OCI-LY7 (cell line): ENCODE measurements around the gene ANO10. TPM values are rescaled to one million over a fixed set of nuclear protein-coding genes. Genes with fewer than 3 reads are reported as not detected.

ENCODE experiments used
- BruUV-seq: library from RNA; stranded (reverse); fragments of 400-500 nt; replicated peaks from 2 replicates; lab custom pipeline; 2021; lab: Mats Ljungman, UMichigan
- CTCF ChIA-PET: fragments of 300-600 bp; sonication (Branson Sonifier 250); formaldehyde crosslinking; loops from one replicate; lab custom pipeline; 2022; ENCODE audit warnings: antibody characterized with exemption; ENCODE audit not compliant: unreplicated experiment; lab: Charles Lee
- POLR2A ChIA-PET: fragments of 300-600 bp; sonication (Branson Sonifier 250); formaldehyde crosslinking; loops from one replicate; lab custom pipeline; 2022; ENCODE audit warnings: antibody characterized with exemption; lab: Charles Lee
- DNase-seq: peaks from one replicate; pipeline ENCODE4 v3.0.0-alpha.2; 2015; ENCODE audit warnings: low spot score
- H2AFZ ChIP-seq: fragments of 200-600 bp; sonication (generic), shearing (Covaris generic); 2 replicates; pipeline ENCODE4 v1.6.1; 2014; ENCODE audit warnings: mild to moderate bottlenecking, antibody characterized with exemption, low read length, moderate library complexity
- H3K27ac ChIP-seq: fragments of 200-600 bp; sonication (generic); 2 replicates; pipeline ENCODE4 v1.5.1; 2014; ENCODE audit warnings: mixed run types, low read depth, mild to moderate bottlenecking, moderate library complexity, low read length, inconsistent platforms; ENCODE audit not compliant: poor library complexity, severe bottlenecking
- H3K36me3 ChIP-seq: fragments of 200-600 bp; sonication (generic); 2 replicates; pipeline ENCODE4 v1.6.1; 2014; ENCODE audit warnings: mild to moderate bottlenecking, antibody characterized with exemption, low read length, moderate library complexity, mixed read lengths; ENCODE audit not compliant: insufficient read depth
- H3K4me1 ChIP-seq: fragments of 200-600 bp; sonication (generic); 2 replicates; pipeline ENCODE4 v1.5.1; 2014; ENCODE audit warnings: mild to moderate bottlenecking, low read length; ENCODE audit not compliant: insufficient read depth, poor library complexity, severe bottlenecking
- H3K4me2 ChIP-seq: fragments of 200-600 bp; sonication (generic); 2 replicates; pipeline ENCODE4 v1.6.1; 2014; ENCODE audit warnings: mild to moderate bottlenecking, low read length
- H3K4me3 ChIP-seq: fragments of 200-600 bp; sonication (generic); 2 replicates; pipeline ENCODE4 v1.5.1; 2014; ENCODE audit warnings: mild to moderate bottlenecking, low read depth, low read length; ENCODE audit not compliant: poor library complexity, severe bottlenecking
- H3K79me2 ChIP-seq: fragments of 200-600 bp; sonication (generic); 2 replicates; pipeline ENCODE4 v1.6.1; 2016; ENCODE audit warnings: low read depth, mild to moderate bottlenecking, low read length, moderate library complexity, mixed read lengths; ENCODE audit not compliant: insufficient read depth
- H3K9me2 ChIP-seq: fragments of 200-600 bp; sonication (generic); 2 replicates; pipeline ENCODE4 v1.6.1; 2016; ENCODE audit warnings: mild to moderate bottlenecking, low read length, mixed read lengths; ENCODE audit not compliant: insufficient read depth
- H3K9me3 ChIP-seq: fragments of 200-600 bp; sonication (generic); 2 replicates; pipeline ENCODE4 v1.6.1; 2014; ENCODE audit warnings: mild to moderate bottlenecking, mixed run types, low read length, mixed read lengths
- H4K20me1 ChIP-seq: fragments of 200-600 bp; sonication (generic); 2 replicates; pipeline ENCODE4 v1.6.1; 2014; ENCODE audit warnings: mild to moderate bottlenecking, antibody characterized with exemption, low read length, moderate library complexity, mixed read lengths; ENCODE audit not compliant: insufficient read depth
- CTCF ChIP-seq: fragments of 200-600 bp; sonication (generic); conservative IDR thresholded peaks from 2 replicates; pipeline ENCODE4 v1.5.1; 2014; ENCODE audit warnings: mild to moderate bottlenecking, antibody characterized with exemption, low read length, moderate library complexity, mixed read lengths
- EZH2phosphoT487 ChIP-seq: fragments of 200-600 bp; sonication (generic); IDR thresholded peaks from 2 replicates; pipeline ENCODE4 v1.6.1; 2018; ENCODE audit warnings: low read depth, borderline replicate concordance, mild to moderate bottlenecking, mixed run types, antibody characterized with exemption, low read length, moderate library complexity, mixed read lengths
- intact Hi-C: fragments of 100-400 bp; cut with micrococcal nuclease; formaldehyde crosslinking; loops from one replicate; pipeline ENCODE4 v1.10.0; 2022; ENCODE audit not compliant: unreplicated experiment
- total RNA-seq, 2 experiments: library from RNA; depleted of rRNA in 1 of 2; stranded (reverse); fragments of >200 nt in 1 of 2; shearing (Covaris generic) in 1 of 2; gene quantifications; 2 replicates each; pipeline ENCODE4 v1.2.3, GENCODE V29; 2014 to 2022

The ANO10 gene
- total RNA-seq, 2 experiments from 2014 or later, result 2.2 to 5.8 TPM

- Histone ChIP-seq H3K4me1 (no peaks in the 10 kb centered on the region), H2AFZ (no peak overlapping the region), H3K9me3 (no peaks in the 10 kb centered on the region), H4K20me1 (no peaks in the 10 kb centered on the region), H3K9me2 (no peaks in the 10 kb centered on the region), H3K4me3 (no peak overlapping the region), H3K79me2 (no peaks in the 10 kb centered on the region), H3K36me3 (no peaks in the 10 kb centered on the region), H3K27ac (no peak overlapping the region), H3K4me2 (no peak overlapping the region)
- BruUV-seq, result no TSS peak
- CTCF ChIA-PET, result no interaction called here
- intact Hi-C loops, result loop anchor here (10.0 kb wide), 2 partner anchors 208 to 408 kb away; no protein-coding TSS in a partner anchor
- POLR2A ChIA-PET, result no interaction called here
- TF ChIP-seq EZH2phosphoT487, result no peak
- TF ChIP-seq CTCF, result no peak
- no peak for DNase-seq
Observed at GRCh38 chr3:43372809-43373559, 248.8 kb downstream of the ANO10 start.

- H3K4me2 ChIP-seq, result no peak overlapping the region
- ChIA-PET CTCF (no interaction called here), POLR2A (no interaction called here)
- H3K4me3 ChIP-seq, result no peak overlapping the region
- BruUV-seq, result no TSS peak
- no peak for DNase-seq
- intact Hi-C loops, result loop anchor here (10.0 kb wide), 2 partner anchors 207 to 407 kb away; no protein-coding TSS in a partner anchor
- no peak overlapping the region for H3K27ac ChIP-seq
- TF ChIP-seq EZH2phosphoT487 (no peak), CTCF (no peak)
- no peaks in the 10 kb centered on the region for H3K79me2 ChIP-seq
- H3K4me1 ChIP-seq, result no peaks in the 10 kb centered on the region
- H3K9me2 ChIP-seq, result no peaks in the 10 kb centered on the region
- H3K9me3 ChIP-seq, result no peaks in the 10 kb centered on the region
- no peaks in the 10 kb centered on the region for H4K20me1 ChIP-seq
- no peaks in the 10 kb centered on the region for H3K36me3 ChIP-seq
- H2AFZ ChIP-seq, result no peak overlapping the region
Observed at GRCh38 chr3:43372007-43372740, 249.6 kb downstream of the ANO10 start.
